Upper lobe of left lung (tissue), 6 donors: Measurements from ENCODE around the gene IQGAP1. TPM values are rescaled to one million over a fixed set of nuclear protein-coding genes. Genes with fewer than 3 reads are reported as not detected.
"Not testable (repeated sequence)": the region's sequence is repeated elsewhere in the genome, so short reads cannot be mapped to it uniquely, and the experiment has no call there.

Experiments used
- ATAC-seq, 2 donors: fragments of 200-7000 bp; cut with Tn5 transposase; one replicate each; pipeline ENCODE4 v1.9.1; 2022; ENCODE audit warnings: mild to moderate bottlenecking in 2 of 2, moderate library complexity in 2 of 2; ENCODE audit not compliant: low FRiP score in 2 of 2
- DNase-seq, 2 donors: peaks; one replicate each; pipeline ENCODE4 v3.0.0-alpha.2; 2019 to 2020
- H3K27ac ChIP-seq, 4 donors: fragments of 200-600 bp; sonication (generic); one replicate each; pipeline ENCODE4 v1.5.1; 2016 to 2019
- H3K27me3 ChIP-seq, 4 donors: fragments of 200-600 bp; sonication (generic); one replicate each; pipeline ENCODE4 v1.5.1; 2017 to 2019
- H3K36me3 ChIP-seq, 4 donors: fragments of 200-600 bp; sonication (generic); one replicate each; pipeline ENCODE4 v1.5.1; 2016 to 2019
- H3K4me1 ChIP-seq, 4 donors: fragments of 200-600 bp; sonication (generic); one replicate each; pipeline ENCODE4 v1.5.1; 2018 to 2019
- H3K4me3 ChIP-seq, 4 donors: fragments of 200-600 bp; sonication (generic); one replicate each; pipeline ENCODE4 v1.5.1; 2017 to 2019; ENCODE audit warnings: mild to moderate bottlenecking in 2 of 4, moderate library complexity in 1 of 4
- H3K9me3 ChIP-seq, 4 donors: fragments of 200-600 bp; sonication (generic); one replicate each; pipeline ENCODE4 v1.5.1; 2018 to 2019
- CTCF ChIP-seq, 6 experiments: fragments of 450-650 bp in 4 of 6; fragments of 200-600 bp in 2 of 6; sonication (generic) in 2 of 6; IDR thresholded peaks; one replicate each; pipeline ENCODE4 v1.5.1; 2016 to 2019; ENCODE audit warnings: antibody characterized with exemption in 6 of 6
- EP300 ChIP-seq, 4 donors: sonication (generic); formaldehyde crosslinking; IDR thresholded peaks; one replicate each; pipeline ENCODE4 v1.5.1; 2017; ENCODE audit warnings: antibody characterized with exemption in 4 of 4, control low read depth in 2 of 4
- POLR2A ChIP-seq, 4 donors: fragments of 450-650 bp; IDR thresholded peaks; one replicate each; pipeline ENCODE4 v1.5.1; 2016 to 2017; ENCODE audit warnings: antibody characterized with exemption in 4 of 4, mild to moderate bottlenecking in 2 of 4
- POLR2AphosphoS5 ChIP-seq, 2 donors: sonication (generic); formaldehyde crosslinking; IDR thresholded peaks; one replicate each; pipeline ENCODE4 v1.5.1; 2017; ENCODE audit warnings: antibody characterized with exemption in 2 of 2
- WGBS, 2 donors: methylation state at CpG; one replicate each; pipeline ENCODE4 v1.1.5; 2017 to 2018; 5-methylcytosine and 5-hydroxymethylcytosine counted together
- total RNA-seq, 6 donors: library from RNA; depleted of rRNA in 4 of 6; stranded (reverse); fragments of >200 nt in 4 of 6; gene quantifications; one replicate each; pipeline versions ENCODE4 v1.1.0 to v1.2.1, GENCODE V29; 2016 to 2021
- donor health status: DM: no; HTN: no; CAD: no; lungs with moderate emphysema.
- donor health status: DM: no; HTN: yes; CAD: no; lungs with severe emphysema.

The IQGAP1 gene
- total RNA-seq, 6 donors from 2014 or later = 216 to 502 (median 344) TPM

GRCh38 chr15:90512276-90512675 lies 124.2 kb downstream of the IQGAP1 start:
- H3K9me3 ChIP-seq = no peaks in the 10 kb centered on the region
- H3K27me3 ChIP-seq = no peaks in the 10 kb centered on the region
- TF ChIP-seq CTCF (IDR thresholded peaks at IDR 0.05) (no peak), POLR2AphosphoS5 (IDR thresholded peaks at IDR 0.05) (no peak), EP300 (IDR thresholded peaks at IDR 0.05) (no peak), POLR2A (IDR thresholded peaks at IDR 0.05) (no peak)
- no peaks in the 10 kb centered on the region for H3K36me3 ChIP-seq
- no peak overlapping the region for H3K4me3 ChIP-seq
- H3K27ac ChIP-seq = no peak overlapping the region
- 59 to 63% methylated on average over 2 of the region's 2 CpGs for WGBS, 2 donors
- ATAC-seq (peak in 1 of 2 donors; percentile 45), DNase-seq (no peak)
- no peaks in the 10 kb centered on the region for H3K4me1 ChIP-seq

GRCh38 chr15:90512981-90513380 lies 124.9 kb downstream of the IQGAP1 start:
- no peaks in the 10 kb centered on the region for H3K4me1 ChIP-seq
- 76% methylated on average over 3 of the region's 3 CpGs for WGBS, 2 donors
- H3K27ac ChIP-seq = no peak overlapping the region
- ATAC-seq (peak in 1 of 2 donors; percentile 68), DNase-seq (no peak)
- H3K36me3 ChIP-seq = no peaks in the 10 kb centered on the region
- no peak overlapping the region for H3K4me3 ChIP-seq
- TF ChIP-seq POLR2A (IDR thresholded peaks at IDR 0.05) (no peak), POLR2AphosphoS5 (IDR thresholded peaks at IDR 0.05) (no peak), CTCF (IDR thresholded peaks at IDR 0.05) (no peak), EP300 (IDR thresholded peaks at IDR 0.05) (no peak)
- no peaks in the 10 kb centered on the region for H3K27me3 ChIP-seq
- no peaks in the 10 kb centered on the region for H3K9me3 ChIP-seq

- H3K9me3 ChIP-seq = no peaks in the 10 kb centered on the region
- TF ChIP-seq POLR2A (IDR thresholded peaks at IDR 0.05) (no peak), EP300 (IDR thresholded peaks at IDR 0.05) (no peak), POLR2AphosphoS5 (IDR thresholded peaks at IDR 0.05) (no peak), CTCF (IDR thresholded peaks at IDR 0.05) (no peak)
- 93 to 96% methylated on average over 2 of the region's 2 CpGs for WGBS, 2 donors
- H3K27ac ChIP-seq = no peak overlapping the region
- H3K4me3 ChIP-seq = no peak overlapping the region
- ATAC-seq (no peak), DNase-seq (no peak)
- H3K36me3 ChIP-seq = no peaks in the 10 kb centered on the region
- no peaks in the 10 kb centered on the region for H3K4me1 ChIP-seq
- no peaks in the 10 kb centered on the region for H3K27me3 ChIP-seq
Observed at GRCh38 chr15:90513448-90513847, 125.4 kb downstream of the IQGAP1 start.

- not testable (repeated sequence) for H3K4me1 ChIP-seq, H3K36me3 ChIP-seq, ATAC-seq, H3K4me3 ChIP-seq, H3K27me3 ChIP-seq, H3K9me3 ChIP-seq, DNase-seq, H3K27ac ChIP-seq
- WGBS, 2 donors = 81 to 98% methylated on average over 2 of the region's 2 CpGs
Observed at GRCh38 chr15:90513893-90514292, 125.9 kb downstream of the IQGAP1 start.

- no peaks in the 10 kb centered on the region for H3K4me1 ChIP-seq
- TF ChIP-seq POLR2AphosphoS5 (IDR thresholded peaks at IDR 0.05) (no peak), POLR2A (IDR thresholded peaks at IDR 0.05) (no peak), EP300 (IDR thresholded peaks at IDR 0.05) (no peak), CTCF (IDR thresholded peaks at IDR 0.05) (no peak)
- H3K27ac ChIP-seq = no peak overlapping the region
- no peak overlapping the region for H3K4me3 ChIP-seq
- H3K36me3 ChIP-seq = no peaks in the 10 kb centered on the region
- H3K9me3 ChIP-seq = no peaks in the 10 kb centered on the region
- DNase-seq (no peak), ATAC-seq (no peak)
- 62 to 66% methylated on average over 1 of the region's 1 CpG for WGBS, 2 donors
- H3K27me3 ChIP-seq = no peaks in the 10 kb centered on the region
Observed at GRCh38 chr15:90519688-90520087, 131.6 kb downstream of the IQGAP1 start.
